A673 (cell line): ENCODE data around the gene SARS1. TPM values are rescaled to one million over a fixed set of nuclear protein-coding genes. Genes with fewer than 3 reads are reported as not detected.
"Not testable (repeated sequence)": the region's sequence is repeated elsewhere in the genome, so short reads cannot be mapped to it uniquely, and the experiment has no call there.

Source experiments
- BruUV-seq: library from RNA; stranded (reverse); fragments of 400-500 nt; replicated peaks from 2 replicates; lab custom pipeline; 2021; lab: Mats Ljungman, UMichigan
- CTCF ChIA-PET: fragments of 300-600 bp; sonication (Branson Sonifier 250); formaldehyde crosslinking; loops from one replicate; lab custom pipeline; 2022; ENCODE audit warnings: antibody characterized with exemption; lab: Charles Lee
- POLR2A ChIA-PET: fragments of 300-600 bp; sonication (Branson Sonifier 250); formaldehyde crosslinking; loops from one replicate; lab custom pipeline; 2022; ENCODE audit warnings: antibody characterized with exemption; ENCODE audit not compliant: low non-redundant PET; lab: Charles Lee
- DNase-seq: peaks from one replicate; pipeline ENCODE4 v3.0.0-alpha.2; 2015; ENCODE audit warnings: low spot score
- H3K27ac ChIP-seq: fragments of 200-600 bp; sonication (generic); 2 replicates; pipeline ENCODE4 v1.5.1; 2016; ENCODE audit warnings: mixed run types, low read depth, mild to moderate bottlenecking, mixed read lengths, antibody characterized with exemption, low read length; ENCODE audit not compliant: poor library complexity, severe bottlenecking
- H3K27me3 ChIP-seq: fragments of 200-600 bp; sonication (generic); replicated peaks from 2 replicates; pipeline ENCODE4 v1.6.1; 2017; ENCODE audit warnings: mixed run types, low read depth, mild to moderate bottlenecking, mixed read lengths, antibody characterized with exemption, low read length; ENCODE audit not compliant: insufficient read depth, poor library complexity
- H3K36me3 ChIP-seq: fragments of 200-600 bp; sonication (generic); 2 replicates; pipeline ENCODE4 v1.6.1; 2016; ENCODE audit warnings: mixed run types, mild to moderate bottlenecking, mixed read lengths, antibody characterized with exemption, low read length; ENCODE audit not compliant: insufficient read depth, poor library complexity, severe bottlenecking
- H3K4me1 ChIP-seq: fragments of 200-600 bp; sonication (generic); 2 replicates; pipeline ENCODE4 v1.6.1; 2017; ENCODE audit warnings: mixed run types, mild to moderate bottlenecking, mixed read lengths, antibody characterized with exemption, low read length; ENCODE audit not compliant: insufficient read depth, poor library complexity, severe bottlenecking
- H3K4me3 ChIP-seq: fragments of 200-600 bp; sonication (generic); 2 replicates; pipeline ENCODE4 v1.5.1; 2016; ENCODE audit warnings: low read depth, mixed run types, mild to moderate bottlenecking, mixed read lengths, low read length; ENCODE audit not compliant: poor library complexity, severe bottlenecking
- H3K9me3 ChIP-seq: fragments of 200-600 bp; sonication (generic); 2 replicates; pipeline ENCODE4 v1.6.1; 2016; ENCODE audit warnings: mixed run types, low read depth, mild to moderate bottlenecking, mixed read lengths, antibody characterized with exemption, low read length; ENCODE audit not compliant: poor library complexity, severe bottlenecking
- EZH2 ChIP-seq: fragments of 200-600 bp; sonication (generic); IDR thresholded peaks from 2 replicates; pipeline ENCODE4 v1.6.1; 2017; ENCODE audit warnings: borderline replicate concordance, low read depth, mild to moderate bottlenecking, mixed read lengths, antibody characterized with exemption, low read length; ENCODE audit not compliant: poor library complexity, severe bottlenecking
- intact Hi-C: fragments of 100-400 bp; cut with micrococcal nuclease; formaldehyde crosslinking; loops from one replicate; pipeline ENCODE4 v1.10.0; 2022; ENCODE audit not compliant: unreplicated experiment
- total RNA-seq: library from RNA; stranded (reverse); gene quantifications from 2 replicates; pipeline ENCODE4 v1.2.3, GENCODE V29; 2021
- TF ChIP-seq, protein P1 (sequence below): fragments of 300-800, 200-600 bp; sonication (generic); conservative IDR thresholded peaks from 2 replicates; pipeline ENCODE4 v1.5.1; 2017; ENCODE audit warnings: low read depth, mild to moderate bottlenecking, antibody characterized with exemption, low read length, moderate library complexity, mixed read lengths

The SARS1 gene
- total RNA-seq, 1 experiment from 2014 or later, result 259 TPM

DNA sequence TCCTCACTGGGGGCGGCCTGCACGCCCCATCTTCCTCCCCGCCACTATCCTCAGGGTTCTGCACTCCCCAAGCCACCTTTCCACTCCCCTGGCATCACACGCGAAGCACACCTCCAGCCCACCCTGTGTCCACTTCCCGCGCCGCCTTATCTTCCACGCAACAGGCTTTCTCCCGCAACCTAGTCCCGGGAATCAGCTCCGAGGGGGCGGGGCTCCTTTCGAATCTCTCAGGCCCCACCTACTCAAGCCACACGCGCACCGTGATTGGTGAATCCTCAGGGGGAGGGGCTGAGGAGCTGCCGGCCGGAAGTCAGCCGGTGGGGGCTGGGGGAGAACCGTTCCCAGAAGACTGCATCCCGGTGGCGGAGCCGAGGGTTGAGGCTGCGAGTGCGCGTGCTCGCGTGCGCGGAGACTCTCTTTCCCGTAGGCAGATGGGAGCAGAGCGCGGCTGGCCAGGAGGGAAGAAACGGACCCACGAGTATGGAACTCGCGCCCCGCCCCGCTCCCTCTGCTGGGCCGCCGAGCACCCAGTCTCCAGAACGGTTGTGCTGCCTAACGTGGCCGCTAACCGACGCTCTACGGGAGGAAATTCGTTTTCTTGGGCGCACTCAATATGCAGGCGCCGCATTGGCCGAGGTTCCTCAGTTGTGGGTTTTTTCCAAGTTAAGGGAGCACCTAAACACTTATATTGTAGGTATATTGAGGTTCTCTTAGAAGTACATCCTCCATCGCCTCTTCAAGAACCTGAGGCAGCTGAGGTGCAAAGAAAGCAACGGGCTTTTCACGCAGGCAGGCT, 69.4 kb downstream of the SARS1 start, which contains the start of gene PSRC1:
Gene PSRC1 (minus strand): TSS at position 194 of the 796 bp plus-strand sequence.
- CTCF ChIA-PET, result interaction anchor here (0.6 to 1.0 kb wide), 3 partner anchors 116 to 640 kb away, joined by 4 to 5 read pairs (median 4); no protein-coding TSS in a partner anchor
- TF ChIP-seq, protein P1, sequence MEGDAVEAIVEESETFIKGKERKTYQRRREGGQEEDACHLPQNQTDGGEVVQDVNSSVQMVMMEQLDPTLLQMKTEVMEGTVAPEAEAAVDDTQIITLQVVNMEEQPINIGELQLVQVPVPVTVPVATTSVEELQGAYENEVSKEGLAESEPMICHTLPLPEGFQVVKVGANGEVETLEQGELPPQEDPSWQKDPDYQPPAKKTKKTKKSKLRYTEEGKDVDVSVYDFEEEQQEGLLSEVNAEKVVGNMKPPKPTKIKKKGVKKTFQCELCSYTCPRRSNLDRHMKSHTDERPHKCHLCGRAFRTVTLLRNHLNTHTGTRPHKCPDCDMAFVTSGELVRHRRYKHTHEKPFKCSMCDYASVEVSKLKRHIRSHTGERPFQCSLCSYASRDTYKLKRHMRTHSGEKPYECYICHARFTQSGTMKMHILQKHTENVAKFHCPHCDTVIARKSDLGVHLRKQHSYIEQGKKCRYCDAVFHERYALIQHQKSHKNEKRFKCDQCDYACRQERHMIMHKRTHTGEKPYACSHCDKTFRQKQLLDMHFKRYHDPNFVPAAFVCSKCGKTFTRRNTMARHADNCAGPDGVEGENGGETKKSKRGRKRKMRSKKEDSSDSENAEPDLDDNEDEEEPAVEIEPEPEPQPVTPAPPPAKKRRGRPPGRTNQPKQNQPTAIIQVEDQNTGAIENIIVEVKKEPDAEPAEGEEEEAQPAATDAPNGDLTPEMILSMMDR, result peak; percentile 56
- TF ChIP-seq EZH2, result no peak
- no peaks in the 10 kb centered on the region for H3K9me3 ChIP-seq
- peaks cover 28% of the 10 kb centered on the region for H3K36me3 ChIP-seq
- peak within 1 kb of the TSS; percentile 82 for H3K27ac ChIP-seq
- intact Hi-C loops, result loop anchor here (2.0 kb wide), 1 partner anchor 116 kb away; no protein-coding TSS in a partner anchor
- peaks cover 28% of the 10 kb centered on the region for H3K4me1 ChIP-seq
- DNase-seq, result peak; percentile 98
- POLR2A ChIA-PET, result no interaction called here
- no peaks in the 10 kb centered on the region for H3K27me3 ChIP-seq
- peak within 1 kb of the TSS; percentile 88 for H3K4me3 ChIP-seq
- BruUV-seq, result TSS peak; percentile 93

- intact Hi-C loops, result loop anchor here (2.0 kb wide), 1 partner anchor 115 kb away; no protein-coding TSS in a partner anchor
- Histone ChIP-seq H3K27me3 (no peaks in the 10 kb centered on the region), H3K4me1 (peaks cover 28% of the 10 kb centered on the region), H3K4me3 (peak overlapping the region; percentile 88), H3K36me3 (peaks cover 22% of the 10 kb centered on the region), H3K27ac (peak overlapping the region; percentile 82), H3K9me3 (no peaks in the 10 kb centered on the region)
- peak; percentile 66 for DNase-seq
- ChIA-PET POLR2A (no interaction called here), CTCF (interaction anchor here (0.7 kb wide), 1 partner anchor 147 kb away, joined by 4 read pairs; no protein-coding TSS in a partner anchor)
- no TSS peak for BruUV-seq
- no peak for TF ChIP-seq EZH2
- TF ChIP-seq, protein P1, result no peak
Observed at GRCh38 chr1:109283748-109284600, 70.3 kb downstream of the SARS1 start.

DNA sequence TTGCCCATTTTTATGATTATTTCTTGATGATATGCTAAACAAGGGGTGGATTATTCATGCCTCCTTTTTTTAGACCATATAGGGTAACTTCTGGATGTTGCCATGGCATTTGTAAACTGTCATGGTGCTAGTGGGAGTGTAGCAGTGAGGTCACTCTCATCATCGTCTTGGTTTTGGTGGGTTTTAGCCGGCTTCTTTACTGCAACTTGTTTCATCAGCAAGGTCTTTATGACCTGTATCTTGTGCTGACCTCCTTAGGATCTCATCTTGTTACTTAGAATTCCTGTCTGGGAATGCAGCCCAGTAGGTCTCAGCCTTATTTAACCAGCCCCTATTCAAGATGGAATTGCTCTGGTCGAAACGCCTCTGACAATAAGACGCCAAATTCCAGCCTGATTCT, 73.0 kb downstream of the SARS1 start:
- DNase-seq, H3K4me3 ChIP-seq, H3K27me3 ChIP-seq, BruUV-seq, H3K27ac ChIP-seq, H3K9me3 ChIP-seq, POLR2A ChIA-PET, intact Hi-C loops, CTCF ChIA-PET, H3K36me3 ChIP-seq: not testable (repeated sequence)
- H3K4me1 ChIP-seq, result peaks cover 19% of the 10 kb centered on the region

Other genes starting within 250 kb of the SARS1 start
- gene WDR47, start 171.8 kb upstream of the SARS1 start, total RNA-seq, result 17.4 and 21.0 TPM in 2 replicates
- 45.3 and 58.8 TPM in 2 replicates for gene TAF13, start 137.9 kb upstream of the SARS1 start, total RNA-seq
- 26.4 and 30.0 TPM in 2 replicates for gene TMEM167B, start 123.2 kb upstream of the SARS1 start, total RNA-seq
- gene ELAPOR1, start 99.8 kb upstream of the SARS1 start, total RNA-seq, result 0.17 and 0.24 TPM in 2 replicates
- 30.2 and 32.6 TPM in 2 replicates for gene CELSR2, start 35.6 kb downstream of the SARS1 start, total RNA-seq
- gene PSRC1, start 69.2 kb downstream of the SARS1 start, total RNA-seq, result 75.0 and 85.2 TPM in 2 replicates
- not detected in 2 replicates for gene MYBPHL, start 93.1 kb downstream of the SARS1 start, total RNA-seq
- 52.4 and 56.5 TPM in 2 replicates for gene SORT1, start 184.0 kb downstream of the SARS1 start, total RNA-seq
- gene PSMA5, start 212.5 kb downstream of the SARS1 start, total RNA-seq, result 189 and 201 TPM in 2 replicates